A549 (cell line): ENCODE results near the gene LAMTOR4. TPM values are rescaled to one million over a fixed set of nuclear protein-coding genes. Genes with fewer than 3 reads are reported as not detected.

Experiments
- ATAC-seq, 2 experiments: fragments of 200-7000 bp in 1 of 2; fragments of >200 bp in 1 of 2; cut with Nextera tagmentation in 1 of 2; cut with Tn5 transposase in 1 of 2; 3 replicates each; pipeline versions ENCODE4 v1.8.0 to v1.9.1; 2018 to 2020; ENCODE audit warnings: mild to moderate bottlenecking in 1 of 2, moderate library complexity in 1 of 2
- CTCF ChIA-PET: fragments of 300-600 bp; sonication (Branson Sonifier 250); formaldehyde crosslinking; extraction: SDS; loops from one replicate; lab custom pipeline; 2021; ENCODE audit warnings: antibody characterized with exemption, inconsistent platforms; lab: Yijun Ruan, JAX
- POLR2A ChIA-PET: fragments of 350-600 bp; formaldehyde crosslinking; extraction: SDS; loops from one replicate; lab custom pipeline; 2021; ENCODE audit warnings: antibody characterized with exemption, inconsistent platforms; lab: Yijun Ruan, JAX
- DNase-seq, 2 experiments: peaks; one replicate each; pipeline versions ENCODE4 v3.0.0 to v3.0.0-alpha.2; 2011 to 2016; ENCODE audit warnings: low read depth in 1 of 2, low spot score in 1 of 2
- FAIRE-seq: peaks from 2 replicates; lab custom pipeline; 2011; peaks lifted over from hg19 to GRCh38; lab: Jason Lieb, UNC
- H3K27ac ChIP-seq, 2 experiments: fragments of >200 bp; sonication (Bioruptor Twin); formaldehyde crosslinking; 3 replicates each; pipeline ENCODE4 v1.5.1; 2016 to 2017
- H3K4me1 ChIP-seq: fragments of >200 bp; sonication (Bioruptor Twin); formaldehyde crosslinking; 3 replicates; pipeline ENCODE4 v1.6.1; 2016
- H3K4me2 ChIP-seq: fragments of >200 bp; sonication (Bioruptor Twin); formaldehyde crosslinking; 3 replicates; pipeline ENCODE4 v1.6.1; 2016
- H3K4me3 ChIP-seq: fragments of >200 bp; sonication (Bioruptor Twin); formaldehyde crosslinking; 3 replicates; pipeline ENCODE4 v1.5.1; 2016
- H3K9me3 ChIP-seq: fragments of >200 bp; sonication (Bioruptor Twin); formaldehyde crosslinking; 3 replicates; pipeline ENCODE4 v1.6.1; 2016
- CEBPB ChIP-seq, 2 experiments: fragments of >200 bp in 1 of 2; sonication (Bioruptor Twin) in 1 of 2; formaldehyde crosslinking in 1 of 2; IDR thresholded peaks; 2 replicates each; pipeline ENCODE4 v1.6.1; 2012 to 2016
- CHD2 ChIP-seq: fragments of 150-350 bp; IDR thresholded peaks from 2 replicates; pipeline ENCODE4 v1.6.1; 2014; ENCODE audit warnings: low read length; ENCODE audit not compliant: partially characterized antibody
- EP300 ChIP-seq, 2 experiments: fragments of >200 bp; sonication (Bioruptor Twin); formaldehyde crosslinking; IDR thresholded peaks; 2 replicates in 1 of 2; 3 replicates in 1 of 2; pipeline ENCODE4 v1.6.1; 2016 to 2017
- GATA3 ChIP-seq: IDR thresholded peaks from 2 replicates; pipeline ENCODE4 v1.6.1; 2012; ENCODE audit warnings: borderline replicate concordance
- HOXA7 ChIP-seq: fragments of 250-450 bp; sonication (Bioruptor Pico); IDR thresholded peaks from 2 replicates; pipeline ENCODE4 v1.5.0; 2020; ENCODE audit warnings: mild to moderate bottlenecking, moderate library complexity
- JUN ChIP-seq, 2 experiments: fragments of >200 bp; sonication (Bioruptor Twin); formaldehyde crosslinking; IDR thresholded peaks; 2 replicates in 1 of 2; 3 replicates in 1 of 2; pipeline ENCODE4 v1.6.1; 2016 to 2017
- KDM1A ChIP-seq: fragments of 200-600 bp; sonication (generic); IDR thresholded peaks from 2 replicates; pipeline ENCODE4 v1.6.1; 2016; ENCODE audit warnings: low read depth, mild to moderate bottlenecking
- KDM5A ChIP-seq: fragments of 200-600 bp; sonication (generic); IDR thresholded peaks from 2 replicates; pipeline ENCODE4 v1.6.1; 2016; ENCODE audit warnings: antibody characterized with exemption, mild to moderate bottlenecking
- POLR2A ChIP-seq: IDR thresholded peaks from 2 replicates; pipeline ENCODE4 v1.6.1; 2012; ENCODE audit warnings: mild to moderate bottlenecking, low read length
- RCOR1 ChIP-seq: fragments of 150-350 bp; IDR thresholded peaks from 2 replicates; pipeline ENCODE4 v1.6.1; 2014; ENCODE audit warnings: antibody characterized with exemption, low read length, low read depth
- ZC3H11A ChIP-seq: fragments of 450-650 bp; IDR thresholded peaks from 2 replicates; pipeline ENCODE4 v1.6.1; 2014; ENCODE audit warnings: antibody characterized with exemption, mild to moderate bottlenecking
- WGBS: methylation state at CpG from one replicate; pipeline ENCODE4 v1.1.6; 2017; ENCODE audit errors: missing lambda C conversion rate; 5-methylcytosine and 5-hydroxymethylcytosine counted together
- polyA plus RNA-seq, 4 experiments: library from polyadenylated mRNA; depleted of rRNA in 3 of 4; stranded (reverse); fragments of >200 nt; fragmentation: RNase III in 1 of 4; extraction: RNeasy Plus Mini Kit Qiagen cat#74134 plus additional on column Dnase treatment in 1 of 4; gene quantifications; 2 replicates in 3 of 4; 3 replicates in 1 of 4; pipeline ENCODE4 v1.2.3, GENCODE V29; 2011 to 2017
- TF ChIP-seq, protein P1 (sequence below): fragments of 250-450 bp; sonication (Bioruptor Pico); IDR thresholded peaks from 2 replicates; pipeline ENCODE4 v1.5.0; 2020; ENCODE audit warnings: low read depth, mild to moderate bottlenecking, moderate library complexity
- TF ChIP-seq, protein P2 (sequence below): fragments of 450-650 bp; IDR thresholded peaks from 2 replicates; pipeline ENCODE4 v1.6.1; 2014; ENCODE audit warnings: antibody characterized with exemption
- TF ChIP-seq, protein P3 (sequence below): fragments of >200 bp; sonication (Bioruptor Twin); formaldehyde crosslinking; IDR thresholded peaks from 3 replicates; pipeline ENCODE4 v1.5.1; 2016
- TF ChIP-seq, protein P4 (sequence below): fragments of 250-450 bp; sonication (Bioruptor Pico); IDR thresholded peaks from 2 replicates; pipeline ENCODE4 v1.5.0; 2021; ENCODE audit warnings: mild to moderate bottlenecking, moderate library complexity, borderline replicate concordance
- TF ChIP-seq, protein P5 (sequence below): IDR thresholded peaks from 2 replicates; pipeline ENCODE4 v1.6.1; 2012

Gene LAMTOR4
- polyA plus RNA-seq, 2 of the 4 experiments (the other 2 are of a cell fraction) = 123 to 177 TPM

DNA sequence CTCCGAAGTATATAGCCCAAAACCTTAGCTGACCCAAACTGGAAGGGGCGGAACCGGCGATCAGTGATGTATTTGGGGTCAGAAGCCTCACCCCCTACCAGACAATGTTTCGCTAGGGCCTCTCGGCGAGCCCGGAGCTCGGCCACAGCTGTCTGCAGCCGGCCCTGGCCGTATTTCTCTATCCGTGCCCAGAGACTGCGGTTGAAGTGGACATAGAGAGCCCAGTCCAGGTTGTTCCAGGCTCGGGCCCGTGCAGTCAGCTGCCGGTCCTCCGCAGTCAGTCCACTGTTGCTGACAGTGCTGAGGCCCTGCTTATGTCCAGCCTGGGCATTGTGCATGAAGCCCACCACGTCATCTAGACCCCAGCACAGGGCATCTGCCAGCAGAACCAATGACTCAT is 11.3 kb downstream of the LAMTOR4 start:
- ChIA-PET CTCF (interaction anchor here (1.1 to 23.1 kb wide), 5 partner anchors 8 to 57 kb away, joined by 3 to 245 read pairs (median 5); partner anchors contain the start of gene GAL3ST4), POLR2A (interaction anchor here (0.6 kb wide), 1 partner anchor 28 kb away, joined by 7 read pairs; no protein-coding TSS in a partner anchor)
- Histone ChIP-seq H3K4me2 (no peak overlapping the region), H3K4me1 (peaks cover 31% of the 10 kb centered on the region), H3K4me3 (no peak overlapping the region), H3K27ac (no peak overlapping the region), H3K9me3 (no peaks in the 10 kb centered on the region)
- DNase-seq = no peak
- FAIRE-seq = no peak
- WGBS = 87% methylated on average over 13 of the region's 18 CpGs
- no peak for TF ChIP-seq CHD2
- ATAC-seq = no peak

DNA sequence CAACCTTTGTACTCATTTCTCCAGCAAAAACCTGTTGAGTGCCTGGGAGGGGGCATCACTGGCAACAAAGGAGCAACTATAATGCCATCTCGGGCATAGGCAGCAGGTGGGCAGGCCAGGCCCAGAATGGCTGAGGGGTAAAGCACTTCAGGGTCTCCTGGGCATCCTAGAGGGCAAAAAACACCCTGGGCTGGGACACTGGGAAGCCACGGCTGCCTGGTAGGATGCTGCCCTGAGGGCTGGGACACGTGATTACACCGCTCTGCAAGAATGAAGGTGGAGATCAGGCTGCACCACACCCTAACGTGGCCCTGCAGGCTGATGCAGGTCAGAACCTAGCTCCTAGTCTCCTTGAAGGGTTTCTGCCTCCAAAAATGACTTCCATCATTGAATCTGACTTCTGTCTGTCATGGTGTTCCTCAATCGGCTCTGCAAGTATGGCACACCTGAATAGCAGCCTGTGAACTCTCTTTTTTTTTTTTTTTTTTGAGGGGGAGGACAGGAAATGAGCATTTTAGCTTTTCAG is 14.4 kb downstream of the LAMTOR4 start:
- Histone ChIP-seq H3K9me3 (no peaks in the 10 kb centered on the region), H3K4me1 (peaks cover 16% of the 10 kb centered on the region), H3K4me3 (no peak overlapping the region), H3K4me2 (peak overlapping the region; percentile 37), H3K27ac (peak overlapping the region in 1 of 2 experiments; percentile 49; a peak in 1 of 6 replicates)
- POLR2A ChIA-PET = interaction anchor here (0.7 to 1.3 kb wide), 2 partner anchors 8 to 14 kb away, joined by 4 to 6 read pairs; partner anchors contain the start of genes GPC2 and STAG3
- DNase-seq = peak in 1 of 2 experiments; percentile 45
- ATAC-seq = peak; percentile 14 to 33; a peak in 1 of 6 replicates
- TF ChIP-seq POLR2A = no peak
- TF ChIP-seq, protein P1, sequence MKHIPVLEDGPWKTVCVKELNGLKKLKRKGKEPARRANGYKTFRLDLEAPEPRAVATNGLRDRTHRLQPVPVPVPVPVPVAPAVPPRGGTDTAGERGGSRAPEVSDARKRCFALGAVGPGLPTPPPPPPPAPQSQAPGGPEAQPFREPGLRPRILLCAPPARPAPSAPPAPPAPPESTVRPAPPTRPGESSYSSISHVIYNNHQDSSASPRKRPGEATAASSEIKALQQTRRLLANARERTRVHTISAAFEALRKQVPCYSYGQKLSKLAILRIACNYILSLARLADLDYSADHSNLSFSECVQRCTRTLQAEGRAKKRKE (CRISPR knock-in tag) = no peak
- TF ChIP-seq KDM1A = no peak
- TF ChIP-seq, protein P2, sequence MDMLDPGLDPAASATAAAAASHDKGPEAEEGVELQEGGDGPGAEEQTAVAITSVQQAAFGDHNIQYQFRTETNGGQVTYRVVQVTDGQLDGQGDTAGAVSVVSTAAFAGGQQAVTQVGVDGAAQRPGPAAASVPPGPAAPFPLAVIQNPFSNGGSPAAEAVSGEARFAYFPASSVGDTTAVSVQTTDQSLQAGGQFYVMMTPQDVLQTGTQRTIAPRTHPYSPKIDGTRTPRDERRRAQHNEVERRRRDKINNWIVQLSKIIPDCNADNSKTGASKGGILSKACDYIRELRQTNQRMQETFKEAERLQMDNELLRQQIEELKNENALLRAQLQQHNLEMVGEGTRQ = 0 out of 2 replicates have a peak, but pooled peaks have one; percentile 22
- no peak for TF ChIP-seq EP300 (IDR thresholded peaks at IDR 0.05)
- TF ChIP-seq HOXA7 (CRISPR knock-in tag) = no peak
- TF ChIP-seq, protein P3, sequence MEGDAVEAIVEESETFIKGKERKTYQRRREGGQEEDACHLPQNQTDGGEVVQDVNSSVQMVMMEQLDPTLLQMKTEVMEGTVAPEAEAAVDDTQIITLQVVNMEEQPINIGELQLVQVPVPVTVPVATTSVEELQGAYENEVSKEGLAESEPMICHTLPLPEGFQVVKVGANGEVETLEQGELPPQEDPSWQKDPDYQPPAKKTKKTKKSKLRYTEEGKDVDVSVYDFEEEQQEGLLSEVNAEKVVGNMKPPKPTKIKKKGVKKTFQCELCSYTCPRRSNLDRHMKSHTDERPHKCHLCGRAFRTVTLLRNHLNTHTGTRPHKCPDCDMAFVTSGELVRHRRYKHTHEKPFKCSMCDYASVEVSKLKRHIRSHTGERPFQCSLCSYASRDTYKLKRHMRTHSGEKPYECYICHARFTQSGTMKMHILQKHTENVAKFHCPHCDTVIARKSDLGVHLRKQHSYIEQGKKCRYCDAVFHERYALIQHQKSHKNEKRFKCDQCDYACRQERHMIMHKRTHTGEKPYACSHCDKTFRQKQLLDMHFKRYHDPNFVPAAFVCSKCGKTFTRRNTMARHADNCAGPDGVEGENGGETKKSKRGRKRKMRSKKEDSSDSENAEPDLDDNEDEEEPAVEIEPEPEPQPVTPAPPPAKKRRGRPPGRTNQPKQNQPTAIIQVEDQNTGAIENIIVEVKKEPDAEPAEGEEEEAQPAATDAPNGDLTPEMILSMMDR = no peak
- WGBS = 28% methylated on average over 6 of the region's 6 CpGs
- FAIRE-seq = no peak
- CTCF ChIA-PET = interaction anchor here (1.3 kb wide), 1 partner anchor 31 kb away, joined by 3 read pairs; no protein-coding TSS in a partner anchor

DNA sequence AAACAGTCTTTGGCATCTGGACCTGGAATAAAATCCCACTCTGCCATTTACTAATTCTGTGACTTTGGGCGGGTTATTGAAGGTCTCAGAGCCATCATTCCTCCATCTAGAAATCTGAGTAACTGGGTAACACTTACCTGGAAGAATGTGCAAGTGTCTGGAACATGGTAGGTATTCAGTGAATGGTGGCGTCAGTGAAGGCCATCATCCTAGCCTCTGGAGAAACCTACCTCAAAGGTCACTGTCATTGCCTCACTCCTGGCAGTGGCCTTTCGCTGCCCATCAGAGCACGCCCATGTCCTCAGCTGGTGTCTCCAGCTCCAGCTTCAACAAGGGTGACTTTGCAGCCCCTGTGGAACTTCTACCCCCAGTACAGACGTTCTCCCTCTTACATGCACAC is 15.2 kb downstream of the LAMTOR4 start:
- TF ChIP-seq, protein P4, sequence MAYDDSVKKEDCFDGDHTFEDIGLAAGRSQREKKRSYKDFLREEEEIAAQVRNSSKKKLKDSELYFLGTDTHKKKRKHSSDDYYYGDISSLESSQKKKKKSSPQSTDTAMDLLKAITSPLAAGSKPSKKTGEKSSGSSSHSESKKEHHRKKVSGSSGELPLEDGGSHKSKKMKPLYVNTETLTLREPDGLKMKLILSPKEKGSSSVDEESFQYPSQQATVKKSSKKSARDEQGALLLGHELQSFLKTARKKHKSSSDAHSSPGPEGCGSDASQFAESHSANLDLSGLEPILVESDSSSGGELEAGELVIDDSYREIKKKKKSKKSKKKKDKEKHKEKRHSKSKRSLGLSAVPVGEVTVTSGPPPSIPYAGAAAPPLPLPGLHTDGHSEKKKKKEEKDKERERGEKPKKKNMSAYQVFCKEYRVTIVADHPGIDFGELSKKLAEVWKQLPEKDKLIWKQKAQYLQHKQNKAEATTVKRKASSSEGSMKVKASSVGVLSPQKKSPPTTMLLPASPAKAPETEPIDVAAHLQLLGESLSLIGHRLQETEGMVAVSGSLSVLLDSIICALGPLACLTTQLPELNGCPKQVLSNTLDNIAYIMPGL (CRISPR knock-in tag) = no peak
- TF ChIP-seq GATA3 = no peak
- no peak for TF ChIP-seq CEBPB (IDR thresholded peaks at IDR 0.05)
- no peak for TF ChIP-seq ZC3H11A
- TF ChIP-seq, protein P5, sequence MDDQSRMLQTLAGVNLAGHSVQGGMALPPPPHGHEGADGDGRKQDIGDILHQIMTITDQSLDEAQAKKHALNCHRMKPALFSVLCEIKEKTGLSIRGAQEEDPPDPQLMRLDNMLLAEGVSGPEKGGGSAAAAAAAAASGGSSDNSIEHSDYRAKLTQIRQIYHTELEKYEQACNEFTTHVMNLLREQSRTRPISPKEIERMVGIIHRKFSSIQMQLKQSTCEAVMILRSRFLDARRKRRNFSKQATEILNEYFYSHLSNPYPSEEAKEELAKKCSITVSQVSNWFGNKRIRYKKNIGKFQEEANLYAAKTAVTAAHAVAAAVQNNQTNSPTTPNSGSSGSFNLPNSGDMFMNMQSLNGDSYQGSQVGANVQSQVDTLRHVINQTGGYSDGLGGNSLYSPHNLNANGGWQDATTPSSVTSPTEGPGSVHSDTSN = no peak
- TF ChIP-seq RCOR1 = no peak
- no peak for TF ChIP-seq KDM5A
- no peak for TF ChIP-seq JUN (IDR thresholded peaks at IDR 0.05)
- POLR2A ChIA-PET = interaction anchor here (0.7 to 1.3 kb wide), 2 partner anchors 8 to 13 kb away, joined by 4 to 6 read pairs; partner anchors contain the start of genes GPC2 and STAG3
- Histone ChIP-seq H3K9me3 (no peaks in the 10 kb centered on the region), H3K27ac (no peak overlapping the region), H3K4me2 (no peak overlapping the region), H3K4me3 (no peak overlapping the region), H3K4me1 (peaks cover 15% of the 10 kb centered on the region)
- DNase-seq = no peak
- WGBS = 86% methylated on average over 5 of the region's 5 CpGs
- CTCF ChIA-PET = interaction anchor here (1.1 to 1.3 kb wide), 2 partner anchors 12 to 32 kb away, joined by 3 read pairs; no protein-coding TSS in a partner anchor
- ATAC-seq = no peak
- FAIRE-seq = no peak
